AG10803 (cell line): ENCODE results near the gene CLIP4.
"Not testable (repeated sequence)": the region's sequence is repeated elsewhere in the genome, so short reads cannot be mapped to it uniquely, and the experiment has no call there.

Experiments
- DNase-seq: peaks from one replicate; pipeline ENCODE4 v3.0.0; 2010; ENCODE audit warnings: low read depth
- H3K4me3 ChIP-seq: 2 replicates; pipeline ENCODE4 v1.5.1; 2011; ENCODE audit warnings: mild to moderate bottlenecking, low read length, control low read depth
- TF ChIP-seq, protein P1 (sequence below): conservative IDR thresholded peaks from 2 replicates; pipeline ENCODE4 v1.5.1; 2011; ENCODE audit warnings: mild to moderate bottlenecking, low read length, control low read depth, inconsistent platforms

Gene CLIP4

DNA sequence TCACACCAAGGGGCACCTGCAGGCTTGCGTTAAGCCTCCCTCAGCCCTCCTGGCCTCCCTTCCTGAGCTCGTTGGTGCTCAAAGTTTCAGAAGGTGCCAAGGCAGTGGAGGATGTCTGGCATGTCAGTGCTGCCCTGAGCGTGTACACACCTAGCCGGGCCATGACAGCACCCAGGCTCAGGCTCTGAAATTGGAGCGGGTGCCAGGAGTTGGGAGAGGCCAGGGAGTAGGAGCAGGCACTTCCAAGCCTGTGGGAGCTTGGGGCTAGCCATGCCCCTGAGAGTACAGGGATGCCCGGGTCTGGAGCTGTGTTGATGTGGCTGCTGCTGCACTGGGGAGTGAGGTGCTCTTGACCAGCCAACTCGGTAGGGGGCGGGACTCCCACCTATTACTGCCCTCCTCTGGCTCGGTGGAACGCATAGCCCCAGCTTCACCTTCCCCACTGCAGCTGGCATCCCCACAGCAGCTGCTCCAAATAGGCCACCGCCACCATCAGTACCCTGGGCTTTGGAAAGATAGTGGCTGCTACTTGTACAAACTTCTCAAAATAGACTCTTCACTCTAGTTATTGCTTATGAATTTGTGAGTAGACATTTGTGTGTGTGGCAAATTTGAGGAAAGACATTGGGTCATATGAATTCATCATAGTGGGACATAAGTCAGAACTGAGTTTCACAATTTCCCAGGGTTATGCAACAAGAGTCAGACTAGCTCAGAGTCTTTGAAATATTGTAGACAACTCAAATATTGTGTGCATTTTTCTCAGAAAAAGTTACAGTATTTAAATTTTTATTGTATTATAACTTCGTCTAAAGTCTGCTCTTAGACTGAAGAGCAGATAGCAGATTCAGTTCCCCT is 34.1 kb upstream of the CLIP4 start:
- TF ChIP-seq, protein P1, sequence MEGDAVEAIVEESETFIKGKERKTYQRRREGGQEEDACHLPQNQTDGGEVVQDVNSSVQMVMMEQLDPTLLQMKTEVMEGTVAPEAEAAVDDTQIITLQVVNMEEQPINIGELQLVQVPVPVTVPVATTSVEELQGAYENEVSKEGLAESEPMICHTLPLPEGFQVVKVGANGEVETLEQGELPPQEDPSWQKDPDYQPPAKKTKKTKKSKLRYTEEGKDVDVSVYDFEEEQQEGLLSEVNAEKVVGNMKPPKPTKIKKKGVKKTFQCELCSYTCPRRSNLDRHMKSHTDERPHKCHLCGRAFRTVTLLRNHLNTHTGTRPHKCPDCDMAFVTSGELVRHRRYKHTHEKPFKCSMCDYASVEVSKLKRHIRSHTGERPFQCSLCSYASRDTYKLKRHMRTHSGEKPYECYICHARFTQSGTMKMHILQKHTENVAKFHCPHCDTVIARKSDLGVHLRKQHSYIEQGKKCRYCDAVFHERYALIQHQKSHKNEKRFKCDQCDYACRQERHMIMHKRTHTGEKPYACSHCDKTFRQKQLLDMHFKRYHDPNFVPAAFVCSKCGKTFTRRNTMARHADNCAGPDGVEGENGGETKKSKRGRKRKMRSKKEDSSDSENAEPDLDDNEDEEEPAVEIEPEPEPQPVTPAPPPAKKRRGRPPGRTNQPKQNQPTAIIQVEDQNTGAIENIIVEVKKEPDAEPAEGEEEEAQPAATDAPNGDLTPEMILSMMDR: no peak

DNA sequence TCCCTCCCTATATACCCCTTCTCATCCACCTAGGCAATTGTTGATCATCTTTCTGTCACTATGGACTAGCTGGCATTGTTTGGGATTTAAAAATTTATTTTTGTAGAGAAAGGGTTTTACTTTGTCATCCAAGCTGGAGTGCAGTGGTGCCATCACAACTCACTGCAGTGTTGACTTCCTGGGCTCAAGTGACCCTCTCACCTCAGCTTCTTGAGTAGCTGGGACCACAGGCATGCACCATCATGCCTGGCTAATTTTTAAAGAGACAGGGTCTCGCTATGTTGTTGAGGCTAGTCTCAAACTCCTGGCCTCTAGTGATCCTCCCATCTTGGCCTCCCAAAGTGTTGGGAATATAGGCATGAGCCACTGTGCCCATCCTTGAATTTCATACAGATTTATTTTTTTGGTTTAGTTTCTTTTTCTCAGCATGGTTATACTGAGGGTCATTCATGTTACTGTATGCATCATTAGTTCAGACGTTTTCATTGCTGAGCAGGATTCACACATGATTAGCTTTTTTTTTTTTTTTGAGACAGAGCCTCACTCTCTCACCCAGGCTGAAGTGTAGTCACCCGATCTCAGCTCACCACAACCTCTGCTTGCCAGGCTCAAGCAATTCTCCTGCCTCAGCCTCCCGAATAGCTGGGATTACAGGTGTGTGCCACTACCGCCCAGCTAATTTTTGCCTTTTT is 32.3 kb upstream of the CLIP4 start:
- TF ChIP-seq, protein P1: no peak
- no peak overlapping the region for H3K4me3 ChIP-seq
- no peak for DNase-seq

More for the DNA sequence above, 34.1 kb upstream of the CLIP4 start:
- no peak overlapping the region for H3K4me3 ChIP-seq
- peak; percentile 19 for DNase-seq

DNA sequence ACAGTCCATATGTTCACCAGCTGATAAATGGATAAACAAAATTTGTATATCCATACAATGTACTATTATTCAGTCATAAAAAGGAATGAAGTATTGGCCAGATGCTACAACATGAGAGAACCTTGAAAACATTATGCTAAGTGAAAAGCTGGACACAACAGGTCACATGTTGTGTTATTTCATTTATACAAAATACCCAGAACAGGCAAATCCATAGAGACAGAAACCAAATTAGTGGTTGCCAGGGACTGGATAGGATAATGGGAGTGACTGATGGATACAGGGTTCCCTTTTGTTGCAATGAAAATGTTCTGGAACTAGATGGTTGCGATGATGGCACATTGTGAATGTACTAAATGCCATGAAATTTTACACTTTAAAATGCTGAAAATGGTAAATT is 30.7 kb upstream of the CLIP4 start:
- DNase-seq: no peak
- H3K4me3 ChIP-seq: no peak overlapping the region
- TF ChIP-seq, protein P1: no peak

DNA sequence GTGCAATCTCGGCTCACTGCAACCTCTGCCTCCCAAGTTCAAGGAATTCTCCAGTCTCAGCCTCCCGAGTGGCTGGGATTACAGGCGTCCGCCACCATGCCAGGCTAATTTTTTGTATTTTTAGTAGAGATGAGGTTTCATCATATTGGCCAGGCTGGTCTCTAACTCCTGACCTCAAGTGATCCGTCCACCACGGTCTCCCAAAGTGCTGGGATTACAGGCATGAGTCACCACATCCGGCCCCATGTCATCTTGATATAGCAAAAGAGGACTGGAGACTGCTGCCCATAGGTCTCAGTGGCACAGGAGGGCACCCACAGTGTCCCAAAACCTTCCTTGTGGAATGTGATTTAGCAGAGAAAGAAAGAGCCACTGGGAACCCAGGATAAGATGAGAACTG is 24.9 kb upstream of the CLIP4 start:
- not testable (repeated sequence) for H3K4me3 ChIP-seq, DNase-seq

DNA sequence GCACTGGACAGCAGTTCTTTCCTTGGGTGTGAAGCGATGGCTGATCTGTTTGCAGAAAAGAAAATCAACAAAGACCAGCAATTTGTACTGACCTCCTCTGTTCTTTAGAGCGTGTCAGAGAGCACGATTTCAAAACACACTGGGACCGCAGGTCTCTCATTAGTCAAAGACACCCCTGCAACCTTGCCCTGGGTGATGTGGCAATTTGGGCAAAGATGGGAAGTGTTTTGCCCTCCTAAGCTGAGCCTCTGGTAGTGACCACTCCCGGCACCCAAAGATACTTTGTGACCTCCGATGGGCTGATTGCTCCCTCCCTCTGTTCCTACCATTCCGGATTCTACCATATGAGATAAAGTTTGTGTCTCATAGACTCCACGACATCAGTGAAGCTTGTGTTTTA is 18.2 kb upstream of the CLIP4 start:
- H3K4me3 ChIP-seq: no peak overlapping the region
- TF ChIP-seq, protein P1: no peak
- DNase-seq: no peak

DNA sequence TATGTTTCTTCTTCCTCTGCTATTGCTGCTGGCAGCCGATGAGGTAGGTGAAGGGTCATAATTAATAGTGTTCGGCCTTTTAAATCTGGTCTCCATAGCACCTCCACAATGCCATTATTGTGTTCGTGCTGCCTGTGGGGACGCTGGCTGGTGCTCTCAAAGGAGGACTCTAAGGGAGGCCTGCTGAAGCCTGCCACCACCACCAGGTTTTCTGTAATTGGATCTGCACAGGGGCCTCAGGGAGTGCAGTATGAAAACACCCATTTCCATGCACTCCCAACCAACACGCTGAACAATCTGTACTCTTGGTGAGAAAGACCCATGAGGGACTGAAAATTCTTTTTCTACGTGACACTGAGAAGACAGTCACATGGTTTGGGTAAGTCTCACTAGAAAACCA is 17.6 kb upstream of the CLIP4 start:
- no peak overlapping the region for H3K4me3 ChIP-seq
- TF ChIP-seq, protein P1: no peak
- DNase-seq: no peak

DNA sequence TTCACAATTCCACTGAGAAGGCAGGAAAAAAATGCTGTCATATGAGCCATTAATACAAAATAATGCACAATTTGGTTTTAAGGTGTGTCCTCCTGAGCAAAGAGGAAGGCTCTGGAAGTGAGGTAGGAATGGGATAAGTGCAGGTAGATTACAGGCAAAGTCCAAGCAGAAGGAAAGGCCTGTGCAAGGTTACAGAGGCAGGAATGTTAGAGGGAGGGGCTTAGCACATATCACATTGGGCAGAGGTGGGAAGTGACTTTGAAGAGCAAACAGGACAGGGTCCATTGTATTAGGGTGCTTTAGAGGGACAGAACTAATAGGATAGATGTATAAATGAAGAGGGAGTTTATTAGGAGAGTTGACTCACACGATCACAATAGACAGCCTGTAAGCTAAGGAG is 14.7 kb upstream of the CLIP4 start:
- H3K4me3 ChIP-seq: no peak overlapping the region
- TF ChIP-seq, protein P1: no peak
- no peak for DNase-seq
